ENCODE measurements around the gene RFC4. TPM values are rescaled to one million over a fixed set of nuclear protein-coding genes. Genes with fewer than 3 reads are reported as not detected.

The RFC4 gene
- total RNA-seq, 6 experiments from 2014 or later = 4.6 to 17.4 (median 5.6) TPM

- intact Hi-C loops (cut with DNase I) = no loop called here
- peaks cover 0 to 15% (median 6%) of the 10 kb centered on the region in 4 donors for H3K4me1 ChIP-seq
- WGBS (ENCODE audit: insufficient coverage, low coverage, low lambda C conversion rate, missing lambda C conversion rate) = 82% methylated on average over 3 of the region's 3 CpGs
- DNase-seq = no peak
- no peaks in the 10 kb centered on the region for H3K36me3 ChIP-seq
- no peak overlapping the region for H3K4me3 ChIP-seq
- ATAC-seq = no peak
- H3K27me3 ChIP-seq = no peaks in the 10 kb centered on the region
- no peak overlapping the region for H3K27ac ChIP-seq
- no peaks in the 10 kb centered on the region for H3K9me3 ChIP-seq
- TF ChIP-seq POLR2A (IDR thresholded peaks at IDR 0.05) = no peak
- TF ChIP-seq CTCF (IDR thresholded peaks at IDR 0.05) = no peak
Observed at GRCh38 chr3:186802701-186803100, 3.6 kb downstream of the RFC4 start.

- Histone ChIP-seq H3K27ac (no peak overlapping the region), H3K27me3 (no peaks in the 10 kb centered on the region), H3K36me3 (no peaks in the 10 kb centered on the region), H3K9me3 (no peaks in the 10 kb centered on the region), H3K4me1 (peaks cover 0 to 1% (median 0%) of the 10 kb centered on the region in 4 donors), H3K4me3 (no peak overlapping the region)
- TF ChIP-seq POLR2A (IDR thresholded peaks at IDR 0.05) (no peak), CTCF (IDR thresholded peaks at IDR 0.05) (no peak)
- intact Hi-C loops (cut with DNase I) = no loop called here
- no peak for DNase-seq
- ATAC-seq = no peak
- 93% methylated on average over 1 of the region's 1 CpG for WGBS (ENCODE audit: insufficient coverage, low coverage, low lambda C conversion rate, missing lambda C conversion rate)
Observed at GRCh38 chr3:186800285-186800684, 6.0 kb downstream of the RFC4 start.

DNA sequence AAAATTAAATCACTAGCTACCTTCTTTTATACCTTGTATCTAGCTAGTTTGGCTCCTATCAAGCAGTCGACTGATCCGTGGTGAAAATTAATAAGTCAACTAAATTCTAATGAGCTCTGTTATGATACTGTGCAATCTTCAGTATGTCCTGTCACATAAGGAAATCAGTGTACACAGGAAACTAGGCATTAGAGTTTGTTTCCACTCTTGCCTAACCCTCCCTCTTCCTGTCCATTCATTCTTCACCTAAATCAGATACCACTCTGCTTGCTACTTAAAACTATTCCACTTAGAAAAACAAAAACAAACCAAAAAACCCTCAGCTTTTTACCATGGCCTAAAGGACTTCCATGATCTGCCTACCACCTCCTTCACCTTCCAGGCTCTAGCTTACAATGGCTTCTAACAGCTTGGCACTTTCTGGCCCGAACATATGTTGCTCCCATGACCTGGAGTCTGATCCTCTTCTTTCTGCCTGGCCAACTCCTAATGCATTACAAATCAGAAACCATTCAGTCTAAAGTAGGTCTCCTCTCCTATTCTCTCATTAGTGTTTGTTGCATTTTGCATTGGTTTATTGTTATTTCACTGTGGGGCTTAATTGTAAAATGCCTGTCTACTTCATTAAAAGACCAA is 7.9 kb downstream of the RFC4 start:
- DNase-seq (no peak), ATAC-seq (peak; percentile 29 to 56 (median 34))
- Histone ChIP-seq H3K27ac (no peak overlapping the region), H3K4me1 (no peaks in the 10 kb centered on the region), H3K4me3 (no peak overlapping the region), H3K9me3 (no peaks in the 10 kb centered on the region), H3K27me3 (no peaks in the 10 kb centered on the region), H3K36me3 (no peaks in the 10 kb centered on the region)
- no peak for TF ChIP-seq POLR2A (IDR thresholded peaks at IDR 0.05)
- no peak for TF ChIP-seq CTCF (IDR thresholded peaks at IDR 0.05)
- intact Hi-C loops (cut with DNase I) = no loop called here
- 80% methylated on average over 3 of the region's 3 CpGs for WGBS (ENCODE audit: insufficient coverage, low coverage, low lambda C conversion rate, missing lambda C conversion rate)

DNA sequence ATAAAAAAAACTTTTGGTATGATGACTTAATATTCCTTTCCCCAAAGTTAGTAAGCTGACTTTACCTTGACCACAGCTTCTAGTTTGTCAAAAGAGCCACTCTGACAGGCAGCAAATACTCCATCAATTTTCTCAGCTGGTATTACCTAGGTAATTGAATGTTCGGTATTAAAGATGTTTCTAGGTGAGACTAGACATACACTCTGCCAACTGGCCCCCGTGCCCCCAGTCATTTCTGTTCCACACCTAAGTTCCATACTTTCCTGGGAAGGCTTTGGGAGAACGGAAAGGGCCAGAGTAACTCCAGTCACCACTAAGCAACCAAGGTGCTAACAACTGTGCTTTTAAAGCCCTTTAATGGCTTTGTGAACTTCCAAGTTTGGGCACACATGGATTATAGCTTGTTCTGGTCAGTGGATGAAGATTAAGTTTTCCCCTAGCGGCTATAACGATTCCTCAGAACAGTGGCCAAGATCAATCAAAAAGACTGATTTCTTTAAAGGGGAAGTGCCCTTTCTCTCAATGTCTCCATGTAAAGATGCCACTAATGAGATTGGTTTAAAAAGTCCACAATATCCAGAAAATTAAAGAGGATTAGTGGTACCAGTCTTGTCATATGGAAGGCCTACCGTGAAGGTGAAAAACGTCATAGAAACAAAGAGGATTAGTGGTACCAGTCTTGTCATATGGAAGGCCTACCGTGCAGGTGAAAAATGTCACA is 15.9 kb downstream of the RFC4 start:
- Histone ChIP-seq H3K27me3 (no peaks in the 10 kb centered on the region), H3K36me3 (peaks cover 15 to 51% (median 42%) of the 10 kb centered on the region in 4 donors), H3K4me1 (peaks cover 0 to 25% (median 6%) of the 10 kb centered on the region in 4 donors), H3K4me3 (no peak overlapping the region), H3K27ac (no peak overlapping the region), H3K9me3 (no peaks in the 10 kb centered on the region)
- intact Hi-C loops (cut with DNase I) = no loop called here
- 47% methylated on average over 7 of the region's 8 CpGs for WGBS (ENCODE audit: insufficient coverage, low coverage, low lambda C conversion rate, missing lambda C conversion rate)
- TF ChIP-seq CTCF (IDR thresholded peaks at IDR 0.05) = no peak
- TF ChIP-seq POLR2A (IDR thresholded peaks at IDR 0.05) = no peak
- no peak for DNase-seq
- ATAC-seq = peak in 3 of 4 donors; percentile 26 to 54 (median 38)
